HG03432 (cell line): Measurements from ENCODE around the gene OR51I2.

Experiments used
- ATAC-seq: cut with Tn5 transposase; IDR thresholded peaks from one replicate; pipeline ENCODE4 v1.9.1; 2021; ENCODE audit warnings: mild to moderate bottlenecking, moderate library complexity; ENCODE audit not compliant: unreplicated experiment

Gene OR51I2

GRCh38 chr11:5505363-5506048 lies 56.4 kb downstream of the OR51I2 start:
- ATAC-seq, result no peak
